ENCODE results near the gene NARF.

- TF ChIP-seq EZH2phosphoT487 (IDR thresholded peaks at IDR 0.05; ENCODE audit: borderline replicate concordance, low read depth, low read length) (no peak), CTCF (conservative IDR thresholded peaks at IDR 0.05; ENCODE audit: low read length) (no peak)
Observed at GRCh38 chr17:82480318-82480717, 21.8 kb downstream of the NARF start.
